Stomach (tissue), 4 donors: ENCODE measurements around the gene GCK.

Source experiments
- CTCF ChIP-seq, 7 experiments: fragments of 450-650 bp in 4 of 7; fragments of 200-600 bp in 3 of 7; sonication (generic) in 3 of 7; IDR thresholded peaks; one replicate each; pipeline ENCODE4 v1.5.1; 2016 to 2019; ENCODE audit warnings: antibody characterized with exemption in 7 of 7, control low read depth in 2 of 7, mild to moderate bottlenecking in 1 of 7
- POLR2A ChIP-seq, 4 donors: fragments of 450-650 bp; IDR thresholded peaks; one replicate each; pipeline ENCODE4 v1.6.1; 2016; ENCODE audit warnings: antibody characterized with exemption in 4 of 4, control low read depth in 2 of 4, mild to moderate bottlenecking in 1 of 4, moderate library complexity in 1 of 4
- POLR2AphosphoS5 ChIP-seq, 3 donors: sonication (generic); formaldehyde crosslinking; IDR thresholded peaks; one replicate each; pipeline ENCODE4 v1.6.1; 2016; ENCODE audit warnings: antibody characterized with exemption in 3 of 3

GRCh38 chr7:44185729-44186128, 3.5 kb downstream of the GCK start:
- TF ChIP-seq CTCF (IDR thresholded peaks at IDR 0.05) = no peak
- TF ChIP-seq POLR2A (IDR thresholded peaks at IDR 0.05) = no peak
- no peak for TF ChIP-seq POLR2AphosphoS5 (IDR thresholded peaks at IDR 0.05)
